Activated naive CD4-positive, alpha-beta T cell treated with Interleukin-2 at 50 U/mL for 16 hours (primary cell): ENCODE data around the gene ABTB1.

Experiments used
- DNase-seq: peaks from one replicate; pipeline ENCODE4 v3.0.0-alpha.2; 2020

Gene ABTB1

DNA sequence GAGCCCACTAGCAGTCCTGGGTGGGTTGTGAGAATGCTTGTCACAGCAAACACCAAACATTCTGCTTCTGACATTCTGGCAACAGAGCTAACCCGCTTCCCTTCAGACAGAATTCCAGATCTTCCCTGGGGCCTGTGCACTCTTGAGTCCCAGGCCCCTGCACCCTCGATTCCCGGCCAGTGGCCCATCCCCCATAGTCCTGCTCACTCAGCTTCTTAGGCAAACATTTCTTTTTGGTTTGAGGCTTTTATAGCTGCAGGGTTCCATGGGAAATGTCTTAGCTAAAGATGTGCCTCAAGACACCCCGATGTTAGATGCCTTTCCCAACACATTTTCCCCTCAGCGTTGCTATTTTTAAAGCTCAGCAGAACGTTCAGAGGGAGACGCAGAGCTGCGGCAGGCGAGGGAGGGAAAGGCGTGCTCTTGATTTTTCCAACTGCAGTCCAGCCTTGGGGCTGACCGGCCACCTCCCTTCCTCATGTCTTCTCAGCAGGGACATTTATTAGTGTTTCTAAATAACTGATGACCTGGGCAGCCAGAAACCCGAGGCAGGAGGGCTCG, 35.2 kb downstream of the ABTB1 start:
- DNase-seq = no peak

DNA sequence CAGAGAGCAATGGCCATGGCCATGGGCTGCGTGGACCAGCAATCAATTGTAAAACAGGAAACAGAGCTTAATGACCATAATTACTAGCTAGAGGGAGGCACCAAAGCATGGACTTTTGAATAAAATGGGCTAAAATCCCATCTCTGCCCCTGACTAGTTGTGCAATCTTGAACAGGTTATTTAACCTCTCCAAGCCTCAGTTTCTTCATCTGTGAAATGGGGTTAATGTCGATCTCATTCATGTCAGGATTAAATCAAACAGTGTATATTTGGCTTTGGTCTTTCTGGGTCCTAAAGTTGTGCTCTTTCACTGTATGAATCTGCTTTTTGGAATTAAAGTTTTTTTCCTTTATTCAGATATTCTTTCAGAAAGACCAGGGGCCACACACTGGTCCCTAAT, 36.1 kb downstream of the ABTB1 start:
- DNase-seq = no peak

GRCh38 chr3:127709320-127710060, 36.7 kb downstream of the ABTB1 start:
- DNase-seq = no peak

GRCh38 chr3:127710155-127710941, 37.6 kb downstream of the ABTB1 start:
- no peak for DNase-seq

GRCh38 chr3:127711021-127711695, 38.4 kb downstream of the ABTB1 start:
- no peak for DNase-seq

DNA sequence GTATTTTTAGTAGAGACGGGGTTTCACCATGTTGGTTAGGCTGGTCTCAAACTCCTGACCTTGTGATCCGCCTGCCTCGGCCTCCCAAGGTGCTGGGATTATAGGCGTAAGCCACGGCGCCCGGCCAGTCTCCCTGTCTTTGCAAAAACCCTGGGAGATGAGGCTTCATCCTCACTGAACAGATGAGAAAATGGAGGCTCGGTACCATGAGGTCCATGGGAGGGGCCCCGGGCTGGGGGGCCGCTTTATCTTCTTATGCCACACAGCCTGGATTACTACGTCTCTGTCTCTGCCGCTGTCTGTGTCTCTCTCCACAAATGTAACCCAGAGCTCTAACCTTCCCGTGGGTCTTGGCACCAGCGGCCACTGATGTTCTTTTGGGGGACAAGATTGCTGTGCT, 39.1 kb downstream of the ABTB1 start:
- DNase-seq = no peak

GRCh38 chr3:127712461-127712860, 39.7 kb downstream of the ABTB1 start:
- DNase-seq = no peak

DNA sequence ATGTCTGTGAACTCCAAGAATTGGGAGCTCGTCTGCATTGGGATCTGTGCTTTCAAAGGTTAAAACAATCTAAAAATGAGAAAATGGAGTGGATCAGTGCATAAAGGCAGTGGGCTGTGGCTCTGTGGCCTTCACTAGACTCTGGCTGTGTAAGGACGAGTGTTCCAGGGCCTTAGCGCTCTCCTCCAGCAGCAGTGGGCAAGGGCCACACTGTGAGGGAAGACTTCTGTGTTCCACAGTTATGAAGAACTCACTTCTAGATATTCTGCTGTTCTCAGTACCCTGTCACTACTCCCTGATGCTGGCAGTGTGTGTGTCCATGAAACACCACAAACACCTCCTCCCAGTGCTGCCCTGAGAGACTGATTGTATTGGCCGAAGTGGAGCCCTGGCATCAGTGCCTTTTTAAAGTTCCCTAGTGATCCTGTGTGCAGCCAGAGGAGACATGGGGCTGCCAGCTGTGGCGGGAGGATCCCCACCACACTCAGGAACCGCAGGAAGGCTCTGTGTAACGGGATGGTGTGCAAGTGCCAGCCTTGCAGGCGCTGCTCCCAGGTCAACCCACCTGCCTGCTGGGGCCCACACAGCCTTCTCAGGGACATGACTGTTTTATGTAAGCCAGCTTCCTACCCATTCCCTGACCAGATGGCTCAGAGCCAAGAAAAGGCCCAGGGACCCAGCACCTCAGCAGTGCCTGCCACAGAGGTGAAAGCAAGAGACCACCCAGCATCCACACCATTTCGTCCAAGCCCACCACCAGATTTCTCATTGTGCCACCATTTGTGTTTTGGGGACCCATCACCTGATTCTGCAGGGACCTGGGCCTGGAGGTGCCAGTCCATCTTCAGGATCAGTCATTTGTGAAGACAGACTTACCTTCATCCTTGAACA, 40.4 kb downstream of the ABTB1 start:
- no peak for DNase-seq

DNA sequence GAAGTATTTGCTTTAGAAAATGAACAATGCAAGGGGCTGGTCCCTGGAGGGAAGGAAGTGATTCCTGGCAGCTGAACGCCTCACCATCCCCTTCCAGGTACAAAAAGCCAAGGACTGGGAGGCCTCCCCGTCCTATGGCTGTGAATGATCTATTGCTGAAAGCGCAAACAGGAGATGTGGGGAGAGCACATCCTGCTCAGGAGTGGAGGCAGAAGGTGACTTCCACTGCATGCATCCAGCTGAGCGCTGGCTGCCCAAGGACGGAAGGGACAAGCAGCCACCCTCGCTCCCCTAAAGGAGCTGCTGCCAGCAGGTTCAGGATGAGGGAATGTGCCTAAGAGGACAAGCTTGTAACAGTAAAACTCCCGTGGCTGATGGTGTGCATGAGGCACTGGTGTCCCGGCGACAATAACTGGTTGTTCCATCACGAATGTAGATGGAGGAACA, 41.4 kb downstream of the ABTB1 start:
- DNase-seq = no peak

DNA sequence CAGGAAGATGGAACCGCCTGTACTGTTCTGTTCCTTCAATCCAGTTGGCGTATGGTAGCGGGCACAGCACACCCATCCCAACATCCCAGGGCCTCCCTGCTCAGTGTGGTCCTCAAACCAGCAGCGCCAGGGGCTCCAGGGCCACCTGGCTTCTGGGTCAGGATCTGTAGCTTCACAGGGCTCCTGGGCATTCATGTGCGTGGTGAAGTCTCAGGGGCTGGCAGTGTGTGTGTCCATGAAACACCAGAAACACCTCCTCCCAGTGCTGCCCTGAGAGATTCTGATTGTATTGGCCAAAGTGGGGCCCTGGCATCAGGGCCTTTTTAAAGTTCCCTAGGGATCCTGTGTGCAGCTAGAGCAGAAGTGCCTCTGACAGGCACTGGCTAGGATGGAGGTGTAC, 42.1 kb downstream of the ABTB1 start:
- no peak for DNase-seq

- DNase-seq = no peak
These were observed 42.8 kb downstream of the ABTB1 start for GRCh38 chr3:127715532-127715931.

DNA sequence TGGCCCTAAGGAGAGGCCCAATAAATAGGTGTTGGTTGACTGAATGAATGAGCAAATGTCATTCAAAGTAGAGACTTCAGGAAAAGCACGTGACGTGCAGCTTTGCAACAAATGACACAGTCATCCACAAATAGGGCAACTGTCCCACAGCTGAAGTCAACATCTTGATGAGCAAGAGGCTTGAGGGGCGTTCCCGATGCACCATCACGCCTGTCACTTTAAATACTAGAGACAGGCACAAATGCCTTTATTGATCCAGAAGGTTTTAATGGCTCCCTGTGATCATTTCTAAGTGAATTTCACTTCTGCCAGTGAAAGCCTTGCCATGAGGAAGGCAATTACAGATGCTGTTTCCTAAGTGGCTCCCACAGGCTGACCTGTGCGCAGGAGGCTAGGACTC, 43.6 kb downstream of the ABTB1 start:
- DNase-seq = no peak

DNA sequence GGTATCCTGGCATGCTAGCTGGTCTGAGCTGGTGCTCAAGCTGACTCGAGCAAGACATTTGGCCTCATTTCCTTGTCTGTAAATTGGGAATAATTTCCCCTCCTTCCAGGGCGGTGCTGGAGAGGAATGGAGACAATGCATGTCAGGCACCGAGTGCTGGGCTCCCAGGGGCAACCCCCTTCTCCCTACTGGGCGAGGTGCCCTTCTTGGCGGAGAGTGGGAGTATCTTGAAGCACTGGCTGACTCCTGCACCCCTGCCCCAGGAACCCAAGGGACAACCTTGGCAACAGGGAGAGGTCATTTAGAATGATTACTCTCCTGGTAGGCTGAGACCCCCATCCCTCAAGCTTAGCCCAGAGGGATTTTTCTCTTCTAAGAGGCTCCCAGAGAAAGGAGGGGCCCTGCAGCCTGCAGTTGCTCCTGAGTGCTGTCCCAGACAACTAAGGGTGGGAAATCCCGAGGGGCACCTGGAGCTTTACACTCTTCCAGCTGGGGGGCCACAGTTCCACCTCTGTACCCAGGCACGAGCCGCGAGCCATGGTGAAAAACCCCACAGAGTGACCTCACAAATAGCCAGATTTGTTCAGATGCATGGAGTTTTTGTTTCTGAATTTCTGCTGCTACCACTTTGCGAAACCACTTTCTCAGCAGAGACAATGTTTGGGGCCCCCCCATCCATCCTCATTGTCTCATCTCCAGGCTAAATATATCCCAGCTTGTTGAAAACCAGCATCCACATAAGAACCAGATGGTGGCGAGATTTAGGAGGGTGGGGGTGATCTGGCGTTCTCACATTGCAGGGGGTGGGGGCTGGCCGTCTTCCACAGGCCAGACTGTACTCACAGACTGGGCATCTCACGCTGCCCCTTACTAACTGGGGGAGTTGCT, 44.8 kb downstream of the ABTB1 start:
- DNase-seq = no peak

DNA sequence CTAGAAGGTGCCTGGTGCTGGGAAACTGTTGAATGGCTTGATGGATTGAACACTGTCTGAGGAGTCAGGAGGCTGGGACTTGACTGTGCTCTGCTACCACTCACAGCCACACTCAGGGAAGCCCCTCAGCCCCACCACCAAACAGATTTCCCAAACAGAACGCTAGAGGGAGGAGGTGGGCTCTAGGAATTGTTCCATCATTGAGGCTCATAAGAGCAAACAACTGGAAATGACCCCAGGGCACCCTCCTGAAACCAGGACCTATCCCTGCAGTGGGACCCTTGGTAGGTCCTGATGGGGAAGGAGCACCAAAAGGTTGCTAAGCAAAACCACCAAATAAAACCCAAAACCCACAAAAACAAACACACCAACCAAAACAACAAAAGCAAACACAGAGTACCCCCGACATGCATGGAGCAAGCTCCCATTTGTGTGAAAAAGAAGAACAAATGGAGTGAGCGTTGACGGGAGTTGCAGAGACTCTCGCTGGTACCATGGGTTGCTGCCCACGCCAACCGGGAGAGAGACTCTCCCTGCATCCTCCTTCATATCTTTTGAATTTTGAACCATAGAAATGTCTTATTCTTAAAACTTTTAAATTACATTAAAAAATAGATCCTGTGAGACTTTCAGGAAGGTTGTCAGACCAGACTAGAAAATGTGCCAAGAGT, 45.6 kb downstream of the ABTB1 start:
- no peak for DNase-seq

DNA sequence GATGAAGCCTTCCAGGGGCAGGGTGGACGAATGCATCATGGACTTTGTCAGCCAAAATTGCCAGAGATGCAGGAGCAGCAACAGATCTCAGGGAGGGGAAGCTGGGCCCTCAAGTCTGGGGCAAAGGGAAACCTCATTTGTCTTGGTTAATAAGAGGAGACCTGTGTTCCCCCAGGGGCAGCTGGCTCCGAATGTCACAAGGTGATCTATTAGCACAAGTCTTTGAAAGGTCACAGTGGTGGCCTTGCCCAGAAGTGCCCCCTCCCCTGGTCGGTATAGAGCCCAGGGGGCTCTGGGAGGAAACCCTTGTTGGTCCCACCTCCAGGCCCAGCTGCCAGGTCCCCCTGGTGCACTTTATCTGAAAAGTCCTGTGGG, 46.2 kb downstream of the ABTB1 start:
- no peak for DNase-seq

DNA sequence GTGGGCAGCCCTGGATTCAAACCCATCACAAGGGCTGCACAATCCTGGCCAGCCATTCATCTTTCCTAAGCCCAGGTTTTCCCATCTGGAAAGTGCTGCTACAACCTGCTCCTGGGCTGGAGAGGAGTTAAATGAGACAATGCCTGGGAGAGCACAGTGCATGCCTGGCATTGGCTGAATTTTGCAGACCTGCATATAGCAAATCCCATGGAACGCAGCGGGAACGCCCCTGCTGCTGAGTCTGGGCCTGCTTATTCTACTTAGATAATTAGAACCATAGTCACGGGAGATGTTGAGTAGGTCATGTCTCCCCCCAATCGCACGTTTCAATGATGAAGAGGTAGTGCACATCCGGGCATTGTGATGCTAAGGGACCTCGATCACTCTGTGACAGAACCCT, 46.6 kb downstream of the ABTB1 start:
- no peak for DNase-seq

DNA sequence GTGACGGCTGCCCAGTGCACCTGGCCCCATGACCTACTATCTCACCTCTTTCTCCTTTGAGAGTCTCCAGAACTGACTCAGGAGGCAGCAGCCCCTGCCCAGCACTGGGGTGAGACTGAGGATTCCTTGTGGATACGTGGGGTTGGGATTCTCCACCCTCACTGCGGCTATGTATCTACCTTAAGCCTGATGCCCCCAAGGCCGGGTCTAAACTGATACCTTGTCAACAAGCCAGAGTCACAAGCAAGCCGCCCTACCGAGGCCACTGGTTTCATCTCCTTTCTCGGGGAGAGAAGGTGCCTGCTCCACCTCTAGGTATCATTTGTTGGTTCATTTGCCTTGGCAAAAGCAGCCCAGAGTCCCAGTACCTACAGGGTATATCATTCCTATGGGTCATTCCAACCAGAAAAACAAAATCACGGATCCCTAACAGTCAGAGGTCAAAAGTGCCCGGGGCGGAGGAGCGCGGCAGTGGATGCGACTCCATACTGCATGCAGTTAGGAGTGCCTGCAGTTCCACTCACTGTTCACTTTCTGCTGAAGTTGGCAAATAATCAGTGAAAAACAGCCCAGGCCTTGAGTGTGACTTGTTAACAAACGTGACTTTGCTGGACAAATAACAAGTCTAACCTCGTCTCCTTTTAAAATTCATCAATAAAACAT, 47.5 kb downstream of the ABTB1 start:
- no peak for DNase-seq

- DNase-seq = no peak
These were observed 48.5 kb downstream of the ABTB1 start for GRCh38 chr3:127720985-127721935.
